ENCODE data around the gene NUP88.
A peak's percentile ranks its signal among the peaks of the same experiment; 100 is the strongest.
"Not testable (repeated sequence)": the region's sequence is repeated elsewhere in the genome, so short reads cannot be mapped to it uniquely, and the experiment has no call there.

NUP88 gene

DNA sequence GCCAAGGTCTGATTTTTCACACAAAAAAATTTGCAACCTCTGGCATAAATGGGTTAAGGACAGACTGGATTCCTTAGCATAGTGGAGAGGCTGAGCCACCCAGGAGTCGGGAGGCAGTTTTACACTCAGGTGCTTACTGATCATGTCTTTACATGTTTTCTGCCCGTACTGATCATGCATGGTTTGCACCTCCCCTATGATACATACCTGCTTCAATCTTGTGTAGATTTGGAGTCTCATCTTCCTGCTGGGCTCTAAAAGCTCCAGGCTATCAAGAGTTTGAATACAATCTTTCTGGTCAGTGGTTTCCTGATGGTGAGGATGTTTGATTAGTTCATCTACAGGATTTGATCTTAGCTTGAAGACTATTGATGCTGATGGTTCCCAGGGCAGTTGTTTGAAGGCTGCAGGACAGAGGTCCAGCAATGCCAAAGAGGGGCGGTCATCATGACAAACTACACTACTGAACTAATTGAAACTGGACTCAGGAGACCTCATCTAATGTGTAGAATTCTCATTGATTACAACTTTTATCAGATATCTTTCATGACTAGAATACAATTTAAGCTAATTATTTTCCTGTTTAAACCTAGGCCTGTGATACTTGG is 12.6 kb upstream of the NUP88 start:
- TF ChIP-seq, protein P1, sequence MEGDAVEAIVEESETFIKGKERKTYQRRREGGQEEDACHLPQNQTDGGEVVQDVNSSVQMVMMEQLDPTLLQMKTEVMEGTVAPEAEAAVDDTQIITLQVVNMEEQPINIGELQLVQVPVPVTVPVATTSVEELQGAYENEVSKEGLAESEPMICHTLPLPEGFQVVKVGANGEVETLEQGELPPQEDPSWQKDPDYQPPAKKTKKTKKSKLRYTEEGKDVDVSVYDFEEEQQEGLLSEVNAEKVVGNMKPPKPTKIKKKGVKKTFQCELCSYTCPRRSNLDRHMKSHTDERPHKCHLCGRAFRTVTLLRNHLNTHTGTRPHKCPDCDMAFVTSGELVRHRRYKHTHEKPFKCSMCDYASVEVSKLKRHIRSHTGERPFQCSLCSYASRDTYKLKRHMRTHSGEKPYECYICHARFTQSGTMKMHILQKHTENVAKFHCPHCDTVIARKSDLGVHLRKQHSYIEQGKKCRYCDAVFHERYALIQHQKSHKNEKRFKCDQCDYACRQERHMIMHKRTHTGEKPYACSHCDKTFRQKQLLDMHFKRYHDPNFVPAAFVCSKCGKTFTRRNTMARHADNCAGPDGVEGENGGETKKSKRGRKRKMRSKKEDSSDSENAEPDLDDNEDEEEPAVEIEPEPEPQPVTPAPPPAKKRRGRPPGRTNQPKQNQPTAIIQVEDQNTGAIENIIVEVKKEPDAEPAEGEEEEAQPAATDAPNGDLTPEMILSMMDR (IDR thresholded peaks at IDR 0.05; ENCODE audit: low read depth, low read length, poor library complexity, severe bottlenecking) = no peak
- peaks cover 94% of the 10 kb centered on the region for H3K36me3 ChIP-seq (ENCODE audit: control insufficient read depth, low read length)
- H3K27me3 ChIP-seq (ENCODE audit: control insufficient read depth, low read length) = no peaks in the 10 kb centered on the region
- peaks cover 38% of the 10 kb centered on the region for H3K79me2 ChIP-seq (ENCODE audit: control insufficient read depth, low read length)
- H3K9me3 ChIP-seq (ENCODE audit: control insufficient read depth, insufficient read depth, low read length) = no peaks in the 10 kb centered on the region
- H3K4me2 ChIP-seq (ENCODE audit: low read length) = no peak overlapping the region
- H3K4me3 ChIP-seq (ENCODE audit: low read length) = no peak overlapping the region
- H3K27ac ChIP-seq (ENCODE audit: low read depth, low read length) = no peak overlapping the region
- peaks cover 10% of the 10 kb centered on the region; the same call in 1 of the 2 replicates for H4K20me1 ChIP-seq (ENCODE audit: control insufficient read depth, insufficient read depth, low read depth, low read length)
- peaks cover 27% of the 10 kb centered on the region for H3K4me1 ChIP-seq (ENCODE audit: control insufficient read depth, low read length)
- no peaks in the 10 kb centered on the region for H3K9me2 ChIP-seq (replicated peaks; ENCODE audit: control insufficient read depth, low read length)
- H3F3A ChIP-seq (ENCODE audit: control insufficient read depth, insufficient read depth) = peaks cover 48% of the 10 kb centered on the region

DNA sequence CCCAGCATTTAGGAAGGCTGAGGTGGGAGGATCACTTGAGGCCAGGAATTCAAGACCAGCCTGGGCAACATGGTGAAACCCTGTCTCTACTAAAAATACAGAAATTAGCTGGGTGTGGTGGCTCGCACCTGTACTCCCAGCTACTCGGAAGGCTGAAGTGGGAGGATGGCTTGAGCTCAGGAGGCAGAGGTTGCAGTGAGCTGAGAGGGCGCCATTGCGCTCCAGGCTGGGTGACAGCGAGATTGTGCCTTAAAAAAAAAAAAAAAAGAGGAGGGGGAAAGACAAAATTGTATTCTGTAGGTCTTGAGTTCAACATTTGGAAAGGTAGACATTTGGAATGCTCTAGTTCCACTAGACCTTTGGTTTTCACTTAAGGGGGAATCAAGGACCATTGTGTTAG is 11.8 kb upstream of the NUP88 start:
- not testable (repeated sequence) for H3K4me2 ChIP-seq (ENCODE audit: low read length); H3K9me3 ChIP-seq (ENCODE audit: control insufficient read depth, insufficient read depth, low read length); H3K9me2 ChIP-seq (replicated peaks; ENCODE audit: control insufficient read depth, low read length); H3K27ac ChIP-seq (ENCODE audit: low read depth, low read length); H3K4me3 ChIP-seq (ENCODE audit: low read length); H3K27me3 ChIP-seq (ENCODE audit: control insufficient read depth, low read length)
- Histone ChIP-seq H4K20me1 (ENCODE audit: control insufficient read depth, insufficient read depth, low read depth, low read length) (peaks cover 10% of the 10 kb centered on the region; the same call in 1 of the 2 replicates), H3F3A (ENCODE audit: control insufficient read depth, insufficient read depth) (peaks cover 48% of the 10 kb centered on the region), H3K36me3 (ENCODE audit: control insufficient read depth, low read length) (peaks cover 92% of the 10 kb centered on the region), H3K79me2 (ENCODE audit: control insufficient read depth, low read length) (peaks cover 30% of the 10 kb centered on the region), H3K4me1 (ENCODE audit: control insufficient read depth, low read length) (peaks cover 19% of the 10 kb centered on the region)
- TF ChIP-seq, protein P1 (IDR thresholded peaks at IDR 0.05; ENCODE audit: low read depth, low read length, poor library complexity, severe bottlenecking) = peak; percentile 43

DNA sequence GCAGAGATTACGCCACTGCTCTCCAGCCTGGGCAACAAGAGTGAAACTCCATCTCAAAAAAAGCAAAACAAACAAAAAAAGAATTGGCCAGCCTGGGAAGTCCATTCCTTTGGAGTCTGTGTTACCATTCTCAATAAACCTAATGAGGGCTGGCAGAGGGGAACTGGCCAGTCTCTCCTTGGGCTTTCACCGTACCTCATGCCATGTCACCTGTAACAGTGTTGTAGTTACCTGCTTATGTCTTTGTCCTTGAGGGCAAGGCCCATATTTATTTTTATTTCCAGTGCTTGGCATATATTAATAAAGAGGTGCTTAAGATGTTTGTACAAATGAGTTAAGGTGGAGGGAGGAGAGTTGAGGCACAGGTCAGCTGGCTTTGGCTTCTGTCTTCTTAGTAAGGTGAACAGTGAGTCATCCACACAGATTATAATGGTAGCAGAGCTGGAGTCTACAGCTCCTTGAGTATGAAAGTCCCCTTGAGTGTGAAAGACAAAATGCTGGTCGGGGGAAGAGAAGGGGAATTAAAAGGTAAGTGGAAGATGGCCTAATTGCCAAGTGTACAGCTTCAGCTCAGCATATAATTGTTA is 11.0 kb upstream of the NUP88 start:
- peaks cover 94% of the 10 kb centered on the region for H3K36me3 ChIP-seq (ENCODE audit: control insufficient read depth, low read length)
- H3K4me1 ChIP-seq (ENCODE audit: control insufficient read depth, low read length) = peaks cover 15% of the 10 kb centered on the region
- H3K9me2 ChIP-seq (replicated peaks; ENCODE audit: control insufficient read depth, low read length) = no peaks in the 10 kb centered on the region
- H3K79me2 ChIP-seq (ENCODE audit: control insufficient read depth, low read length) = peaks cover 31% of the 10 kb centered on the region
- H3K9me3 ChIP-seq (ENCODE audit: control insufficient read depth, insufficient read depth, low read length) = no peaks in the 10 kb centered on the region
- 0 out of 2 replicates have a peak, but pooled peaks cover 8% of the 10 kb centered on the region for H4K20me1 ChIP-seq (ENCODE audit: control insufficient read depth, insufficient read depth, low read depth, low read length)
- H3K27me3 ChIP-seq (ENCODE audit: control insufficient read depth, low read length) = no peaks in the 10 kb centered on the region
- H3K4me3 ChIP-seq (ENCODE audit: low read length) = no peak overlapping the region
- no peak overlapping the region for H3K27ac ChIP-seq (ENCODE audit: low read depth, low read length)
- H3K4me2 ChIP-seq (ENCODE audit: low read length) = no peak overlapping the region
- H3F3A ChIP-seq (ENCODE audit: control insufficient read depth, insufficient read depth) = peaks cover 47% of the 10 kb centered on the region
- no peak for TF ChIP-seq EZH2phosphoT487 (IDR thresholded peaks at IDR 0.05; ENCODE audit: borderline replicate concordance, low read length)
- TF ChIP-seq, protein P1 (IDR thresholded peaks at IDR 0.05; ENCODE audit: low read depth, low read length, poor library complexity, severe bottlenecking) = no peak
